A673 (cell line): ENCODE data around the gene CYP2C9. TPM values are rescaled to one million over a fixed set of nuclear protein-coding genes. Genes with fewer than 3 reads are reported as not detected.

Source experiments
- BruUV-seq: library from RNA; stranded (reverse); fragments of 400-500 nt; replicated peaks from 2 replicates; lab custom pipeline; 2021; lab: Mats Ljungman, UMichigan
- CTCF ChIA-PET: fragments of 300-600 bp; sonication (Branson Sonifier 250); formaldehyde crosslinking; loops from one replicate; lab custom pipeline; 2022; ENCODE audit warnings: antibody characterized with exemption; lab: Charles Lee
- POLR2A ChIA-PET: fragments of 300-600 bp; sonication (Branson Sonifier 250); formaldehyde crosslinking; loops from one replicate; lab custom pipeline; 2022; ENCODE audit warnings: antibody characterized with exemption; ENCODE audit not compliant: low non-redundant PET; lab: Charles Lee
- DNase-seq: peaks from one replicate; pipeline ENCODE4 v3.0.0-alpha.2; 2015; ENCODE audit warnings: low spot score
- H3K27ac ChIP-seq: fragments of 200-600 bp; sonication (generic); 2 replicates; pipeline ENCODE4 v1.5.1; 2016; ENCODE audit warnings: mixed run types, low read depth, mild to moderate bottlenecking, mixed read lengths, antibody characterized with exemption, low read length; ENCODE audit not compliant: poor library complexity, severe bottlenecking
- H3K27me3 ChIP-seq: fragments of 200-600 bp; sonication (generic); replicated peaks from 2 replicates; pipeline ENCODE4 v1.6.1; 2017; ENCODE audit warnings: mixed run types, low read depth, mild to moderate bottlenecking, mixed read lengths, antibody characterized with exemption, low read length; ENCODE audit not compliant: insufficient read depth, poor library complexity
- H3K36me3 ChIP-seq: fragments of 200-600 bp; sonication (generic); 2 replicates; pipeline ENCODE4 v1.6.1; 2016; ENCODE audit warnings: mixed run types, mild to moderate bottlenecking, mixed read lengths, antibody characterized with exemption, low read length; ENCODE audit not compliant: insufficient read depth, poor library complexity, severe bottlenecking
- H3K4me1 ChIP-seq: fragments of 200-600 bp; sonication (generic); 2 replicates; pipeline ENCODE4 v1.6.1; 2017; ENCODE audit warnings: mixed run types, mild to moderate bottlenecking, mixed read lengths, antibody characterized with exemption, low read length; ENCODE audit not compliant: insufficient read depth, poor library complexity, severe bottlenecking
- H3K4me3 ChIP-seq: fragments of 200-600 bp; sonication (generic); 2 replicates; pipeline ENCODE4 v1.5.1; 2016; ENCODE audit warnings: low read depth, mixed run types, mild to moderate bottlenecking, mixed read lengths, low read length; ENCODE audit not compliant: poor library complexity, severe bottlenecking
- H3K9me3 ChIP-seq: fragments of 200-600 bp; sonication (generic); 2 replicates; pipeline ENCODE4 v1.6.1; 2016; ENCODE audit warnings: mixed run types, low read depth, mild to moderate bottlenecking, mixed read lengths, antibody characterized with exemption, low read length; ENCODE audit not compliant: poor library complexity, severe bottlenecking
- CTCF ChIP-seq: fragments of 300-800, 200-600 bp; sonication (generic); conservative IDR thresholded peaks from 2 replicates; pipeline ENCODE4 v1.5.1; 2017; ENCODE audit warnings: low read depth, mild to moderate bottlenecking, antibody characterized with exemption, low read length, moderate library complexity, mixed read lengths
- EZH2 ChIP-seq: fragments of 200-600 bp; sonication (generic); IDR thresholded peaks from 2 replicates; pipeline ENCODE4 v1.6.1; 2017; ENCODE audit warnings: borderline replicate concordance, low read depth, mild to moderate bottlenecking, mixed read lengths, antibody characterized with exemption, low read length; ENCODE audit not compliant: poor library complexity, severe bottlenecking
- intact Hi-C: fragments of 100-400 bp; cut with micrococcal nuclease; formaldehyde crosslinking; loops from one replicate; pipeline ENCODE4 v1.10.0; 2022; ENCODE audit not compliant: unreplicated experiment
- total RNA-seq: library from RNA; stranded (reverse); gene quantifications from 2 replicates; pipeline ENCODE4 v1.2.3, GENCODE V29; 2021

Gene CYP2C9
- total RNA-seq, 1 experiment from 2014 or later = not detected

GRCh38 chr10:95031656-95032055 lies 93.2 kb downstream of the CYP2C9 start:
- no TSS peak for BruUV-seq
- H3K4me1 ChIP-seq = no peaks in the 10 kb centered on the region
- no peak overlapping the region for H3K27ac ChIP-seq
- H3K9me3 ChIP-seq = no peaks in the 10 kb centered on the region
- H3K27me3 ChIP-seq = no peaks in the 10 kb centered on the region
- POLR2A ChIA-PET = no interaction called here
- no peak for DNase-seq
- CTCF ChIA-PET = no interaction called here
- H3K4me3 ChIP-seq = no peak overlapping the region
- TF ChIP-seq EZH2 (no peak), CTCF (no peak)
- H3K36me3 ChIP-seq = no peaks in the 10 kb centered on the region
- intact Hi-C loops = no loop called here

GRCh38 chr10:95034401-95034800 lies 95.9 kb downstream of the CYP2C9 start:
- BruUV-seq = no TSS peak
- no peak overlapping the region for H3K4me3 ChIP-seq
- CTCF ChIA-PET = no interaction called here

GRCh38 chr10:95035332-95036295 lies 97.2 kb downstream of the CYP2C9 start:
- intact Hi-C loops = no loop called here
- ChIA-PET POLR2A (no interaction called here), CTCF (no interaction called here)
- no TSS peak for BruUV-seq
- TF ChIP-seq CTCF = no peak
- no peak for TF ChIP-seq EZH2
- no peak overlapping the region for H3K4me3 ChIP-seq
- no peaks in the 10 kb centered on the region for H3K4me1 ChIP-seq
- H3K9me3 ChIP-seq = no peaks in the 10 kb centered on the region
- H3K36me3 ChIP-seq = no peaks in the 10 kb centered on the region
- no peak for DNase-seq
- no peaks in the 10 kb centered on the region for H3K27me3 ChIP-seq
- no peak overlapping the region for H3K27ac ChIP-seq

More at GRCh38 chr10:95034401-95034800, 95.9 kb downstream of the CYP2C9 start:
- POLR2A ChIA-PET = no interaction called here
- Histone ChIP-seq H3K9me3 (no peaks in the 10 kb centered on the region), H3K27me3 (no peaks in the 10 kb centered on the region), H3K36me3 (no peaks in the 10 kb centered on the region), H3K4me1 (no peaks in the 10 kb centered on the region), H3K27ac (no peak overlapping the region)
- no peak for TF ChIP-seq EZH2
- TF ChIP-seq CTCF = no peak
- intact Hi-C loops = no loop called here
- DNase-seq = no peak
